GM18873 (cell line): Measurements from ENCODE around the gene PRAMEF10.
"Not testable (repeated sequence)": the region's sequence is repeated elsewhere in the genome, so short reads cannot be mapped to it uniquely, and the experiment has no call there.

Experiments used
- ATAC-seq: cut with Tn5 transposase; IDR thresholded peaks from one replicate; pipeline ENCODE4 v1.9.1; 2021; ENCODE audit warnings: mild to moderate bottlenecking, moderate library complexity, moderate number of reproducible peaks; ENCODE audit not compliant: unreplicated experiment, low FRiP score

PRAMEF10 gene

DNA sequence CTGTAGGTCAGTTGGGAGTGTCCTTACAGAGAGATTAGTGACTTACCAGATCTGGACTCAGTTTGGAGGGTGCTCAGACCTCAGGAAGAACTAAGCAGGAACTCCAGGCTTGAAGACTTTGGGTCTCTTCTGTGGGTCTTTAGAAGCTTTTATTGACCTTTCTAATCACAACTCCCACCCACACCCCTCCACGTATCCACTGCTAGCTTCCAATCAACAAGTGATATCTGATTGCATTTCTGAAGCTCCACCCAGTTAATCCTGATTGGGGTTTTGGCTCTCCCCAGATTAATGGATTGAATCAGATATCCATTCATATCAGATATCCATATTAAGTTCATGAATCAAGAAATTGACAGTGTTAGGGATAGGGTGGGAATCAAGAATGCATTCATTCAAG, at the start of gene PRAMEF10:
Gene PRAMEF10, minus strand, starts transcription at position 101 of the 400 bp plus-strand sequence. CDS start 2,423 bp downstream, outside the sequence.
- ATAC-seq, result not testable (repeated sequence)

- ATAC-seq, result not testable (repeated sequence)
Observed at GRCh38 chr1:12947480-12947879, 49.4 kb upstream of the PRAMEF10 start, which contains the start of gene PRAMEF6. Gene PRAMEF6 (minus strand): TSS chr1:12947580. CDS start chr1:12942518, 5,062 bp downstream.

- ATAC-seq, result not testable (repeated sequence)
Observed at GRCh38 chr1:12924368-12924767, 26.3 kb upstream of the PRAMEF10 start.

DNA sequence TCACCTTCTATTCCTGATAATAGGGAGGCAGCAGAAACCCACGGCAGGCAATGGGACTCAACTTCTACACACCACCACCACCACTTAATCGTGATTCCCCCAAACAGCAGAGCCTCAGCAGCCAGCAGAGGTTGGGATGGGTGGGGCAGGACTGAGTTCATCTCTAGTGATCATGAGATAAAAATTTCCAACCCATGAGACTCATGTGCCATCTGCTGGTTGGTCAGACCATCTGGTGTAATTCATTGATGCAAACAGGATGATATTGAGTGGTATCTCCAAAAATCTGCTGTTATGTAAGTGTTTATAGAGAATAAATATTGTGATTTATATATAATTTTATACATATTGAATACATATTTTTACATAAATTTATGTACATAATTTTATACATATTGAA, 23.7 kb upstream of the PRAMEF10 start:
- not testable (repeated sequence) for ATAC-seq

DNA sequence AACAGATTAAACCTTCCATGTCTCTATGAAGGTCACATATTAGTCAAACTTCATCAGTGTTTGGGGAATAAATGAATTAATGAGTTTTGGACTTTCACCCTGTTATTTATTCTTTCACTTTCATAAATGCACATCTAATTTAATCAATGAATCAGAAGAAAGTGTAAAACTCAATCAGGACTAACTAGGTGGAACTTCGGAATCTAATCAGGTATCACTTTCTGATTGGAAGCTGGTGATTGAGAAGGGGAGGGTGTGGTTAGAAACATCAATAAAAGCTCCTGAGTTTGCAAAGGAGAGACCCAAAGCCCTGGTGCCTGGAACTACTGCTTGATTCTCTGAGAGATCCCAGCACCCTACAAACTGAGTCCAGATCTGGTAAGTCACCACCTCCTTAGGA, 18.2 kb upstream of the PRAMEF10 start, which contains the start of gene PRAMEF7:
Gene PRAMEF7, plus strand, starts transcription at position 301 of the 400 bp plus-strand sequence. CDS start 1,083 bp downstream, outside the sequence.
- not testable (repeated sequence) for ATAC-seq

DNA sequence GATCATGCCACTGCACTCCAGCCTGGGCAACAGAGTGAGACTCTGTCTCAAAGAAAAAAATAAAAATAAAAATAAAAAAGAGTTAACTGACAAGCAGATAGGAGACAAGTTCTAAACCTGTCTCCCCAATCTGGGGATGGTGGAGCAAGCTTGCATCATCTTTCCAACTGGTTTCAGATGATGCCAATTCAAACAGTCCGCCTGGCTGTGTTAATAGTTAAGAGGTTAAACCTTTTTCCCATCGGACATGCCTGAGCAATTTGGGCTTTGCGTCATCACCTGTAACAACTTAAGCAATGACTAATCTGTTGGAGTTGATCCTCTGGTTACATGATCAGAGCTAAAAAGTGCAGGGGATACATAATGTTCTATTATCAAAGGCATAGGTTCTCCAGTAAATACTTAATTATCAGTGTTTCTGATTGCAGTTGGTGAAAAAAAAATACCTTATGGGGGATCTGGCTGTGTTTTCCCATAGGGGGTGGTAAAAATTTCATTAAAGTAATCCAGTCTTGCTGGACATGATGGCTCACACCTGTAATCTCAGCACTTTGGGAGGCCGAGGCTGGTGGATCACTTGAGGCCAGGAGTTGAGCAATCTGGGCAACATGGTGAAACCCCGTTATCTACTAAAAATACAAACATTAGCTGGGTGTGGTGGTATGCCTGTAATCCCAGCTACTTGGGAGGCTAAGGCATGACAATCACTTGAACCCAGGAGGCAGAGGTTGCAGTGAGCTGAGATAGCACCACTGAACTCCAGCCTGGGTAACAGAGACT, 5.9 kb upstream of the PRAMEF10 start:
- ATAC-seq, result not testable (repeated sequence)

DNA sequence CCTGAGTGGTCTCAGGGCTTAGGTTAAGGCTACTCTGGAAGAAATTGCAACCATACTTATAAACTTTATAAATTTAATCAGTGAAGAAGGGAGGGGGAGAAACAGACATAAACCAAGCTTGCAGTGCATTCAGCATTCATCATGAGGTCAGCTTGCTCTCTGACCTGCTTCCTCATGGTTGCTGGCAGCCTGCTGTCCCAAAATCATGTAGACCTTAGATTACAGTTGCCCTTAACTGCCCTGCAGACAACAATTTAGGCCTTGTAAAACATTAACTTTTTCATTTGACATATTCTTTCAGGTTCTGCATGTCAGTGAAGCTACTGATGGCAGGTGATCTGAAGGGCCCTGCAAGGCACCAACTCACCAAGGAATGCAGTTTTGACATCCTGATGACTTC, 1.1 kb upstream of the PRAMEF10 start:
- ATAC-seq, result not testable (repeated sequence)

DNA sequence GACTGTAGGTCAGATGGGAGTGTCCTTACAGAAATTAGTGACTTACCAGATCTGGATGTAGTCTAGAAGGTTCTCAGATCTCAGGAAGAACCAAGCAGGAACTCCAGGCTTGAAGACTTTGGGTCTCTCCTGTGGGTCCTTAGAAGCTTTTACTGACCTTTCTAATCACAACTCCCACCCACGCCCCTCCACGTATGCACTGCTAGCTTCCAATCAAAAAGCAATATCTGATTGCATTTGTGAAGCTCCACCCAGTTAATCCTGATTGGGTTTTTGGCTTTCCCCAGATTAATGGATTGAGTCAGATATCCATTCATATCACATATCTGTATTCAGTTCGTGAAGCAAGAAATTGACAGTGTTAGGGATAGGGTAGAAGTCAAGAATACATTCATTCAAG, 12.0 kb downstream of the PRAMEF10 start, which contains the start of gene PRAMEF4:
Gene PRAMEF4, minus strand, starts transcription at position 101 of the 400 bp plus-strand sequence. CDS start 2,807 bp downstream, outside the sequence.
- not testable (repeated sequence) for ATAC-seq

DNA sequence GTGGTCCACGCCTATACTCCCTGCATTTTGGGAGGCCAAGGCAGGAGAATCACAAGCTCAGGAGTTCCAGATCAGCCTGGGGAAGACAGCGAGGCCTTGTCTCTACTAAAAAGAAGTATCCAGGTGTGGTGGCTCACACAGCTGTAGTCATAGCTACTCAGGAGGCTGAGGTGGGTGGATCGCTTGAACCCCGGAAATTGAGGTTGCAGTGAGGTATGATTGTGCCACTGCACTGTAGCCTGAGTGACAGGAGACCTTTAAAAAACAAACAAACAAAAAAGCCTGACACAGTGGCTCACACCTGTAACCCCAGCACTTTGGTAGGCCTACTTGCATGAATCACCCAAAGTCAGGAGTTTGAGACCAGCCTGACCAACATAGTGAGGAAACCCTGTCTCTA, 19.6 kb downstream of the PRAMEF10 start:
- not testable (repeated sequence) for ATAC-seq

DNA sequence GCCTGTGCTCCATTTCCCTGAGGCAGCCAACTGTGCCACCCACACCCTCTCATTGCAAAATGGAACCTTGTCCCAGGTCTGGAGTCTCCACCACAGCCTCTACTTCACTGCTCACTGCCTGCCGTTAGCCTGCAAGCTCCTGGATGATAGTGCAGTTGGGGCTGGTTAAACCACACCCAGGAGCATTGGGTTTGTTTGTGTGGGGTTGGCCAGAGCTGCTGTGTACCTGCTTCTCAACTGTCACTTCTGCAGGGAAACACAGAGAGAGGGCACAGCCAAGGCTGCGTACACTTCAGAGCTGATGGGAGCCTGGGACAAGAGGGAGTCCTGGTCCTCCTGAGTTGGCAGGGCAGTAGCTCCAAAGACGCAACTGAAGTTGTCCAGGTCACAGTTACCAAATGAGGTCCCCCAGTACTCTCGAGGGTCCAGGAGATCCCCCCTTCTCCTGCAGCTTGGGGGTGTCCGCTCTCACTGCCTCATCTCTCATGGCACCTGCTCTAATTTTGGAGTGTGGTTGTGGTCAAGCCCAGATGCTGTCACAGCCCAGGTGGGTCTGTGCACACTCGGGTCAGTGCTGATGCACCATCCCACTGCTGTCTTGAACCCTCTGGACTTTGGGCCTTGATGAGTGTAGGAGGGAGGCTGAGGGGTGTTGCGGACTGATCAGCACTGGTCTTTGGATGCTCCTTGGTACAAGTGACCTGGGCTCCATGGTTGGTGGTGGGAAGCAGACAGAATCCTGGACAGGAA, 34.8 kb downstream of the PRAMEF10 start:
- not testable (repeated sequence) for ATAC-seq

GRCh38 chr1:12856786-12857185, 41.3 kb downstream of the PRAMEF10 start, which contains the start of gene PRAMEF2:
Gene PRAMEF2 (plus strand): TSS chr1:12857086. CDS start chr1:12859010, 1,924 bp downstream.
- not testable (repeated sequence) for ATAC-seq

DNA sequence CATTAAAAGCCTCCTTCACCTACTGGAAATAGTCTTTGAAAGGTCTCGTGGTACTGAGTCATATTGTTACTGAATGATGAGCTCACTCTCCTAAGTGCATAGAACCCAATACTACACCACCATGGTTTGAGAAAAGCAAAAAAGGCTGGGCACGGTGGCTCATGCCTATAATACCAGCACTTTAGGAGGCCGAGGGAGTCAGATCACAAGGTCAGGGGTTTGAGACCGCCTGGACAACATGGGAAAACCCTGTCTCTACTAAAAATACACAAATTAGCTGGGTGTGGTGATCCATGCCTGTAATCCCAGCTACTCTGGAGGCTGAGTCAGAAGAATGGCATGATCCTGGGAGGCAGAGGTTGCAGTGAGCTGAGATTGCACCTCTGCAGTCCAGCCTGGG, 46.3 kb downstream of the PRAMEF10 start:
- no peak for ATAC-seq

DNA sequence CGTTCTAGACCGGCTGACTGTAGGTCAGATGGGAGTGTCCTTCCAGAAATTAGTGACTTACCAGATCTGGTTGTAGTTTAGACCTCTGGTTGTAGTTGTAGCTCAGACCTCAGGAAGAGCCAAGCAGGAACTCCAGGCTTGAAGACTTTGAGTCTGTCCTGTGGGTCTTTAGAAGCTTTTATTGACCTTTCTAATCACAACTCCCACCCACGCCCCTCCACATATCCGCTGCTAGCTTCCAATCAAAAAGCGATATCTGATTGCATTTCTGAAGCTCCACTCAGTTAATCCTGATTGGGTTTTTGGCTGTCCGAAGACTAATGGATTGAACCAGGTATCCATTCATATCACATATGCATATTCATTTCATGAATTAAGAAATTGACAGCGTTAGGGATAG, 49.5 kb downstream of the PRAMEF10 start, which contains the start of gene HNRNPCL1:
Gene HNRNPCL1, minus strand, starts transcription at position 101 of the 400 bp plus-strand sequence. CDS start 431 bp downstream, outside the sequence.
- ATAC-seq, result not testable (repeated sequence)
